ENCODE measurements around the gene USH2A.

DNA sequence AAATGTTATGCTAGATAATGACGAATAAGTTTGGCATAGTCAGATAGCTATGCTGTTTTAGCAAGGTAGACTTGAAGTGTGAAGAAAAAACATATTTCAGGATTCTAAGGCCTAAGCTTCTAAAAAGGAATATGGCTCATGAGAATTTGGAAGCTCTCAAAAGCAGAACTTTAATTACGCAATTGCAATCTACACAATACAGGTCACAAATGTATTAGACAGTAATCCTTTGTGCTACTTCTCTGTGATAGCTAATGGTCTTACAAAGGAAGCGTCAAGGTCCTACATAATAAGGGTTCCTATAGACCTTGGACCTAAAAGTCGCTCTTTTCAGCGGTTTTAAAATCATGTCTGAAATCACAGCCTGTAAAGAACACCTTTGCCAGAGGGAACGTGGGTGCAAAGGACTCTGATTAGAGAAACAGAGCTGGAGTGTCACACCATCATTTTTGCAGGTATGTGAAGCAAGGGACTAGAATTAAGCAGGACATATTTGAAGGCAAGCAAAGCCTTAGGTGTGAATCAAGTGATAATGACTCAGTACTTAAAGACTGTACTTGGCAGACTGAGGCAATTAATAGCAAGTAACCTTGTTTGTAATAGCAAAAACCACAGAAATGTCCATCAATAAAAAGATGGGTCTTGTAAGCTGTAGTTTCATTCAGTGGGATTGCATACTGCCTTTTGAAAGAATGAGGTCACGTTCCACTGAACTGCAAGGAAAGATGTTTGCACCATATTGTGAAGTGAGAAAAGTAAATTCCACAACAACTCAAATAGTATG lies 436.0 kb downstream of the USH2A start:
- TF ChIP-seq POLR2A (IDR thresholded peaks at IDR 0.05; ENCODE audit: low read depth) (no peak), POLR2AphosphoS5 (IDR thresholded peaks at IDR 0.05) (no peak), EP300 (IDR thresholded peaks at IDR 0.05) (no peak)
- TF ChIP-seq, protein P1, sequence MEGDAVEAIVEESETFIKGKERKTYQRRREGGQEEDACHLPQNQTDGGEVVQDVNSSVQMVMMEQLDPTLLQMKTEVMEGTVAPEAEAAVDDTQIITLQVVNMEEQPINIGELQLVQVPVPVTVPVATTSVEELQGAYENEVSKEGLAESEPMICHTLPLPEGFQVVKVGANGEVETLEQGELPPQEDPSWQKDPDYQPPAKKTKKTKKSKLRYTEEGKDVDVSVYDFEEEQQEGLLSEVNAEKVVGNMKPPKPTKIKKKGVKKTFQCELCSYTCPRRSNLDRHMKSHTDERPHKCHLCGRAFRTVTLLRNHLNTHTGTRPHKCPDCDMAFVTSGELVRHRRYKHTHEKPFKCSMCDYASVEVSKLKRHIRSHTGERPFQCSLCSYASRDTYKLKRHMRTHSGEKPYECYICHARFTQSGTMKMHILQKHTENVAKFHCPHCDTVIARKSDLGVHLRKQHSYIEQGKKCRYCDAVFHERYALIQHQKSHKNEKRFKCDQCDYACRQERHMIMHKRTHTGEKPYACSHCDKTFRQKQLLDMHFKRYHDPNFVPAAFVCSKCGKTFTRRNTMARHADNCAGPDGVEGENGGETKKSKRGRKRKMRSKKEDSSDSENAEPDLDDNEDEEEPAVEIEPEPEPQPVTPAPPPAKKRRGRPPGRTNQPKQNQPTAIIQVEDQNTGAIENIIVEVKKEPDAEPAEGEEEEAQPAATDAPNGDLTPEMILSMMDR (IDR thresholded peaks at IDR 0.05) = no peak
